Effector CD8-positive, alpha-beta T cell (primary cell): ENCODE measurements around the gene ITSN2.
"Not testable (repeated sequence)": the region's sequence is repeated elsewhere in the genome, so short reads cannot be mapped to it uniquely, and the experiment has no call there.

Experiments used
- DNase-seq: peaks from one replicate; lab custom pipeline; 2025; lab: John Stamatoyannopoulos, UW

ITSN2 gene

GRCh38 chr2:24211408-24211807, 148.9 kb downstream of the ITSN2 start:
- DNase-seq, result no peak

- DNase-seq, result no peak
Observed at GRCh38 chr2:24210723-24211122, 149.6 kb downstream of the ITSN2 start.

GRCh38 chr2:24210106-24210455, 150.3 kb downstream of the ITSN2 start:
- DNase-seq, result no peak

GRCh38 chr2:24209389-24210105, 150.8 kb downstream of the ITSN2 start:
- no peak for DNase-seq

GRCh38 chr2:24208490-24208889, 151.8 kb downstream of the ITSN2 start:
- DNase-seq, result no peak

- DNase-seq, result no peak
Observed at GRCh38 chr2:24207359-24207758, 153.0 kb downstream of the ITSN2 start.

- DNase-seq, result no peak
Observed at GRCh38 chr2:24206714-24207113, 153.6 kb downstream of the ITSN2 start.

- DNase-seq, result no peak
Observed at GRCh38 chr2:24206242-24206641, 154.1 kb downstream of the ITSN2 start.

GRCh38 chr2:24205131-24205530, 155.2 kb downstream of the ITSN2 start:
- no peak for DNase-seq

GRCh38 chr2:24204505-24204904, 155.8 kb downstream of the ITSN2 start:
- DNase-seq, result no peak

GRCh38 chr2:24203787-24204150, 156.6 kb downstream of the ITSN2 start:
- DNase-seq, result no peak

- DNase-seq, result no peak
Observed at GRCh38 chr2:24203029-24203786, 157.1 kb downstream of the ITSN2 start.

GRCh38 chr2:24200799-24201198, 159.5 kb downstream of the ITSN2 start:
- DNase-seq, result no peak

- DNase-seq, result no peak
Observed at GRCh38 chr2:24199968-24200590, 160.3 kb downstream of the ITSN2 start.

- DNase-seq, result not testable (repeated sequence)
Observed at GRCh38 chr2:24197213-24197612, 163.1 kb downstream of the ITSN2 start.

GRCh38 chr2:24191848-24192247, 168.5 kb downstream of the ITSN2 start:
- no peak for DNase-seq

- DNase-seq, result no peak
Observed at GRCh38 chr2:24191156-24191555, 169.2 kb downstream of the ITSN2 start.

GRCh38 chr2:24190503-24190902, 169.8 kb downstream of the ITSN2 start:
- DNase-seq, result no peak

- no peak for DNase-seq
Observed at GRCh38 chr2:24189551-24189950, 170.8 kb downstream of the ITSN2 start.

GRCh38 chr2:24183366-24184069, 176.8 kb downstream of the ITSN2 start:
- no peak for DNase-seq

- no peak for DNase-seq
Observed at GRCh38 chr2:24182507-24182906, 177.8 kb downstream of the ITSN2 start.

GRCh38 chr2:24181849-24182248, 178.5 kb downstream of the ITSN2 start:
- no peak for DNase-seq

GRCh38 chr2:24179683-24180082, 180.7 kb downstream of the ITSN2 start:
- no peak for DNase-seq
